Heart left ventricle (tissue), 13 donors: ENCODE data around the gene ADPRHL1.
"Not testable (repeated sequence)": the region's sequence is repeated elsewhere in the genome, so short reads cannot be mapped to it uniquely, and the experiment has no call there.

Experiments
- CTCF ChIP-seq, 12 donors: fragments of 200-600 bp; sonication (generic) in 4 of 12; IDR thresholded peaks; one replicate each; pipeline versions ENCODE4 v1.5.0 to v1.8.0; 2018 to 2022; ENCODE audit warnings: antibody characterized with exemption in 12 of 12, mild to moderate bottlenecking in 5 of 12
- POLR2A ChIP-seq, 2 donors: fragments of 450-650 bp; IDR thresholded peaks; one replicate each; pipeline ENCODE4 v1.6.1; 2017; ENCODE audit warnings: antibody characterized with exemption in 2 of 2, mild to moderate bottlenecking in 2 of 2, moderate library complexity in 2 of 2
- donor health status: ischemic (EF 13 %, LVEDD 7.1; RV severe dilation, severe dysfunction).
- donor health status: DM: no; HTN: yes; CAD: no.
- donor health status: DM: no; HTN: no; CAD: no.
- donor health status: ischemic (EF 25% LVEDD 6.9; RV normal size, moderate dysfunction).
- donor health status: ischemic (EF 25% LVEDD 5.7; RV mildly dilated, moderate dysfunction).
- donor health status: ischemic (EF 35%, LVEDD 5.7; RV mildly dilated, moderate dysfunction).
- donor health status: nonischemic (EF 11% LVEDD 7.7; RV severe dilation, severe dysfunction).
- donor health status: DM: yes; HTN: yes; CAD: no.
- donor health status: PGD.
- donor health status: ischemic (EF 29% LVEDD 5.4; RV normal size, mild dysfunction).
- donor health status: nonischemic (EF 23%, LVEDD 6.1; RV moderate dilation, normal function).

DNA sequence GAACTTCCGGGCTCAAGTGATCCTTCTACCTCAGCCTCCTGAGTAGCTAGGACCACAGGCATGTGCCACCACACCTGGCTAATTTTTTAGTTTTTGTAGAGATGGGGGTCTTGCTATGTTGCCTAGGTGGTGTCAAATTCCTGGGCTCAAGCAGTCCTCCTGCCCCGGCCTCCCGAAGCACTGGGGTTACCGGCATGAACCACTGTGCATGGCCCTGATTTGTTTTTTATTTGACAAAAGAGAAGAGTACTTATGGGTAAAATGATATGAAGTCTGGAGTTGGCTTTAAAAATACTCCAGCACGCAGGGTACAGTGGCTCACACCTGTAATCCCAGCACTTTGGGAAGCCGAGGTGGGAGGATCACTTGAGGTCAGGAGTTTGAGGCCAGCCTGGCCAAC is 84.9 kb downstream of the ADPRHL1 start:
- not testable (repeated sequence) for TF ChIP-seq CTCF, POLR2A (IDR thresholded peaks at IDR 0.05)
